ENCODE measurements around the gene SORT1.
"Not testable (repeated sequence)": the region's sequence is repeated elsewhere in the genome, so short reads cannot be mapped to it uniquely, and the experiment has no call there.

Gene SORT1

DNA sequence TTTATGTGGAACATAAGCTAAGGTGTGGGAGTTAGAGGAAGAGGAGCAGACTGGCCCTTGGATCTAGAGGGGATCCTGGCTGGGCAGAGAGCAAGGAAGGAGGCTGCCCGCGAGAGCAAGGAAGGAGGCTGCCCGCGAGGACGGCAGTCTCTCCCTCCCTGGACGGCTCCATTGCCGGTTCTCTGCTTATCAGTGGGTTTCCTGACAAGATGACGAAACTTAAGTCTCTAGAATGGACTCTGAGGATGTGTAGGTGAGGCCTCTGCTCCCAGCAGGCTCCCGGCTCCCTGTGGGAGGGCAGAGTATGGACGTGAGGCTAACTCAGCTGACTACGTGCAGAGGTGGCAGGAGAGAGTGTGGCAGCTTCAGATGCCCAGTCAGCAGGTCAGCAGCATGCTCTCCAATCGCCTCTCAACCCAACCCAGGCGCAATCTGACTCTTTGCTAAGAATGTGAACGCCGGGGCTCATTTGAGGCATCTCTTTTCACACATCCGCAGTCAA is 97.0 kb downstream of the SORT1 start:
- no peak for DNase-seq (ENCODE audit: low read depth in 2 of 3, low spot score in 2 of 3)

DNA sequence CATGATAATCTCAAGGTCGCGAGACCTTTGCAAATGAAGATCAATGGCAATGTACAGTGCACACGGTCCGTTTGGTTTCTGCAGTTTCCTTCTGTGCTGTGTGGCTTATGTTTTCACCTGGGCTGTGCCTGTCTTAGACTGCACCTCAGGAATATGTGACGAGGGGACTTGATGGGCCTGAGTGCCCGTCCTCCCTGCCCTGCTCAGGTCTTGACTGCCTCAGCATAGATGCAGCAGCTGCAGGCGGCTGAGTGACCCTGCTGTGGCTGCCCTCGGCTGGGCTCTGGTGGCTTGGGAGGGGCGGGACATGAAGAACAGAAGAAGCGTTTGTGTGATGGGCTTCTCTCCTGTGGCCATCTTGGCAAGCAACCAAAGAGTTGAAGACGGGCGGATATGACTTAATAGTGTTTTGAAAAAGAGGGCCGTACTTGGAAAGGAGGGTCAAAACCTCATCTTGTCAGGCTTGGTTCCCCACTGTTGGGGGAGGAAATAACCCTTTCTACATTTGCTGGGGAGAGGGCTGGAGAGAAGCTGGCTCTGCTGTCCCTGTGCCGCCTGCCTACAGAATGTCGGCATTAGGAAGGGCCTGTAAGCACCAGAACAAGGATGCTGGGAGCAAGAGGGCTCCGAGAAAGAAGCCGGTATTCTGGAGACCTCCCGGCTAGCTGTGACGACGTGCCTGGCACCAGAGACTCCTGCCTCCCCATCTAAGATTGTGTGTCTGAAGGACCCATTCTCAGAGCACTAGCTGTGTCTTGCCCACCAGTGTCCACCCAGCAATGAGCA is 98.0 kb downstream of the SORT1 start:
- DNase-seq (ENCODE audit: low read depth in 2 of 3, low spot score in 2 of 3), result no peak

DNA sequence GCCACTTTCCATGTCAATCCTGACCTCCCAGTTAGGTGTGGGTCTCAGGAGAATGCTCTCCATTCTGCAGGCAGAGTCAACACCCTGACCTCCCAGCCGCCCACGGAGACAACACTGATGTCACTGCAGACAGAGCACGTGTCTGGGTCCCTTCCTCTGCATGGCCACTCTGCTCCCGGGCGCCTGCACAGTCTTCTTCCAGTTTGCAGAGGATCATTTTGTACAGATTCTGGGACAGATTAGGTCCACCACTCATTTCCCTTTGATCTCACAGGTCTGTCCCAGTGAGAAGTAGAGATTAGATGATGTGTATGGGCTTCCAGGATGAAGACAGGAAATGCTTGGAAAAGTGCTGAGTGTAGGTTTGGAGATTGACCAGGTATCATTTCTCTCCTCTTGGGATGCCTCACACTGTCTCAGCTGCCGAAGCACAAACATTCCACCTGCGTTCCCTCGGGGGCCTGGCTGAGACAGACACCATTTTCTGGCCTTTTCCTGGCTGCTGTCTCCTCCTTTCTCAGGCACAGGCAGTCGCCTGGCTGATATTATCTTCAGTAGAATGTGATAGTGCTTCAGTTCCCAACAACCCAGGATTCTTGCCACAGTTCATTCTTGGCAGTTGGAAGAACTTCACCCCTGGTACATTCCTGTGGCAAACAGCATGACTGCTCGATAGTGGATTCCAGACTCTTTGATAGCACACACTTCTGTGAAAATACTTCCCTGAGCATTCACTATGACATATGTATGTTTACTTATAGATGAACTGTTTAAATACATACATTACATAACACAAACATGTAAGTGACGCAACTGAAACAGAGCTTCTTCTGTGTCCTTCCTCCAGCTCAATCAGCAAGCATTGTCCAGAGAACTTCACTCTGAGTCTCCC is 98.8 kb downstream of the SORT1 start:
- DNase-seq (ENCODE audit: low read depth in 2 of 3, low spot score in 2 of 3), result no peak

DNA sequence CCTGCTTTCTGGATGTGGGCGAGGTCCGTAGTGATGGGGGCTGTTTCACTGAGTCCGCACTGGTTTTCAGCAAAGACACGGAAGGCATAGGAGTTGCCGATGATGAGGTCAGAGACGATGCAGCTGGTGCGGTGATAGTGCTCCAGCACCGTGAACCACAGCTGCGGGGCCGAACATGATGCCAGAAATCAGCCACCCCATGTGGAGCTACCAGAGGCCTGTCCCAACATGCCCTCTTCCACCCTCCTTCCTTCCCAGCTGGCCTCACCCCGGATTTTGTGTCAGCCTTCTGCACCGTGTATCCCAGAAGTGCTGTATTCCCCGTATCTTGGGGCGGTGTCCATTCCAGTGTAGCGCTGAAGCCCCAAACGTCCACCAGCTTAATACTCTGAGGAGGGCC is 100.9 kb downstream of the SORT1 start:
- DNase-seq (ENCODE audit: low read depth in 2 of 3, low spot score in 2 of 3), result no peak

DNA sequence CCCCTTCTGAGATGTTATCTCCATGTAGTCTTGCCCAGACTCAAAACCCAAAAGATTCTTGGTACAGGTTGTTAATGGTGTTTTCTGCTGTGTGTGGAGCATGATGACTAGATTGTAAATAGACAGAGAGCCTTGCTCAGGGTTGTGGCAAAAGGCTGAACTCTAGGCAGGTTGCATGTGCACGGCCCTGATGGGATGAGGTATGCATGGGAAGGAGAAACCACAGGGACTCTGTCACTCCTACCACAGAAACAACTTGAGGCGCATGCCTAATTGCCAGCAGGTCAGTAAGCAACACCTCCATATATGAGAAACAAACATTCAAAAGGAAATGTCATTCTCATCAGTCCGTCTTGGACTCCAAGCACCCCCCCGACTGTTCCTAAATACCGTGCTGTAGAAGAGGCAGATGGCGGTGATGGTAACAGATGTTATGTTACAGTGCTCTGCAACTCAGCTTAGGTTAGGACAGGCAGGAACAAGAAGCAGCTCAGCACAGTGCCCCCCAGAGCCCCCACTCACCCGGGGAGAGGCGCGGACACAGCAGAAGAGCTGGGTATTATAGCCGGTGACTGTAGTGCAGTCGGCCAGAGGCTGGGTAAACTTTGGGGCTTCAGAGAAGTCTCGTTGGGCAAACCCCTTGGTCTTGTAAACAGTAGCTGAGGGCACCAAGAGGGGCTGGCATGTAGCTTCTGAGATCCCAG is 101.9 kb downstream of the SORT1 start:
- no peak for DNase-seq (ENCODE audit: low read depth in 2 of 3, low spot score in 2 of 3)

DNA sequence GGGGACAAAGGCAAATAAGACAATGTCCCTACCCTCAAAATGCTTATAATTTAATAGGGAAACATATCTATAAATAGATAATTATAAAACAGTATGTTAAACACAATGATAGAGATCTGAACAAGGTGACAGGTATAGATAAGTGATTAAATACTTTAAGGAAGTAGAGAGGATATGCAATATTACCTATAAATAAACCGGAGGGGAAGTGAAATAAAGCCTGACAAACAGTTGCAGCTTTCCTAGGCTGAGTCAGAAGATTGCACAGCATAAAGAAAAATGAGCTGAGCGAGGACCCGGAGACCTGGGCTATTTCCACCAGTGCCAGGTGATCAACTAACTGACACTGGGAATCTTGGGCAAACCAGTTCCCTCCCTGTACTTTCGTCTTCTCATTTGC is 103.2 kb downstream of the SORT1 start:
- no peak for DNase-seq (ENCODE audit: low read depth in 2 of 3, low spot score in 2 of 3)

DNA sequence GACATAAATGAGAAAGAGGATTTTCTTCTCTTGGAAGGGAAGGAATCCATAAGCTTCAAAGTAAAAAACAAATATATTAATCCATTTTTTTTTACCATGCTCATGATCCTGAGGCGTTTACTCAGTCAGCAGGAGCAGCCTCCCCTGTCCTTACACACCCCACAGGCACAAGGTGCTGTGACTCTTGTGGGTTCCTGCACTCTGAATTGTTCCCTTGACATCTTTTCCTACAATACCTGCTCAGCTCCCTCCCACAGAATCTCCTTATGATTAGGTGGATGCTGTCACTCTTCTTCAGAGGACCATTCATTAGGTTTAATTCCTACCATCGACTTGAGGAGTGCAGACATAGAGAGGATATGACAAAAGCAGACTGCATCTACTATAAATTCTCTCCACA is 104.7 kb downstream of the SORT1 start:
- DNase-seq (ENCODE audit: low read depth in 2 of 3, low spot score in 2 of 3), result no peak

DNA sequence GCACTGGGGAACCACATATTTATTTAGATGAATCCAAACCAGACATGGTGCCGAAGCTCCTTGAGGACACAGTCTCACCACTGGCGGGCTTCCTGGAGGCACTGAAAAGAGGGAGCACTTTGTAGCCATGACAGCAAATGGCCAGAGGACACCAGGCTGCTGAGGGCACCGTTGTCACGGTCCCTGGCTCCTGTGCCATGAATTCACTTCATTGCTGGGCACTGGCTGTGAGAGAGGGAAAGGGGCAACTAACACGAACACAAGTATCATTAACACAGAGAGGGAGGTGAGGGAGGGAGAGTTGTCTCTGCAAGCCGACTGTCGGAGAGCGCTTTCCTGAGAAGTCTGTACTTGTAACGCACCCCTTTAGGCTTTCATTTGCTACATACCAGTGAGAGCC is 105.4 kb downstream of the SORT1 start:
- no peak for DNase-seq (ENCODE audit: low read depth in 2 of 3, low spot score in 2 of 3)

DNA sequence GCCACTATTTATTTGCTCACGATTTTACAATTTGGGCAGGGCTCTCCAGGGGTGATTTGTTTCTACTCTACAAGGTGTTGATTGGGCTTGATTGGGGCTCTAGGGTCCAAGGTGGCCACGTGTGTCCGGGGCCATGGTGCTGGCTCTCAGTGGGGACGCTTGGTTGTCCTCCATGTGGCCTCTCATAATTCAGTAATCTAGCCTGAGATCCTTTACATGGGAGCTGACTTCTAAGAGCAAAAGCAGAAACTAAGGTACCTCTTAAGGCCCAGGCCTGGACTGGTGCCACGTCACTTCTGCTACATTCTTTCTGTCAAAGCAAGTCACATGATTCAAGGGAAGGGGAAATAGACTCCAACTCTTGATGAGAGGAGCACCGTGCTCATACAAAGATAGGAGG is 106.7 kb downstream of the SORT1 start:
- DNase-seq (ENCODE audit: low read depth in 2 of 3, low spot score in 2 of 3), result no peak

DNA sequence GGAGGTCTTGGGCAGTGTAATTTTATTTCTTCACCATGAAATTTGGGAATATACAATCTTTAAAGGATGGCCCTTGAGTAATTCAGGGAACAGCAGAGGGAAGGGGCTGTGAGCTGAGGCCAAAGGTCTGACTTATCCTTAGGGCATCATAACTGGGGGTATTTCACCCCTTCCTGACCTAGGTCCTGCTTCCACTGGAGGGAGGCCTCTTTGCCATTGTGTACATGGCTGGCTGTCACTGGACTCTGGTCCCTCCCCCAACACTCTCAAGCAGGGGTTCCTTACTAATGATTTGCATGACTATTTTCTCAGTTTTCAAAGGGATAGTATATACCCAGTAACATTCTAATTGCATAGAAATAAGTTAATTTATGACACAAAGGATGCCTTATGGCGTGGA is 107.6 kb downstream of the SORT1 start:
- no peak for DNase-seq (ENCODE audit: low read depth in 2 of 3, low spot score in 2 of 3)

DNA sequence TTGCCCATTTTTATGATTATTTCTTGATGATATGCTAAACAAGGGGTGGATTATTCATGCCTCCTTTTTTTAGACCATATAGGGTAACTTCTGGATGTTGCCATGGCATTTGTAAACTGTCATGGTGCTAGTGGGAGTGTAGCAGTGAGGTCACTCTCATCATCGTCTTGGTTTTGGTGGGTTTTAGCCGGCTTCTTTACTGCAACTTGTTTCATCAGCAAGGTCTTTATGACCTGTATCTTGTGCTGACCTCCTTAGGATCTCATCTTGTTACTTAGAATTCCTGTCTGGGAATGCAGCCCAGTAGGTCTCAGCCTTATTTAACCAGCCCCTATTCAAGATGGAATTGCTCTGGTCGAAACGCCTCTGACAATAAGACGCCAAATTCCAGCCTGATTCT is 111.0 kb downstream of the SORT1 start:
- not testable (repeated sequence) for DNase-seq (ENCODE audit: low read depth in 2 of 3, low spot score in 2 of 3)

DNA sequence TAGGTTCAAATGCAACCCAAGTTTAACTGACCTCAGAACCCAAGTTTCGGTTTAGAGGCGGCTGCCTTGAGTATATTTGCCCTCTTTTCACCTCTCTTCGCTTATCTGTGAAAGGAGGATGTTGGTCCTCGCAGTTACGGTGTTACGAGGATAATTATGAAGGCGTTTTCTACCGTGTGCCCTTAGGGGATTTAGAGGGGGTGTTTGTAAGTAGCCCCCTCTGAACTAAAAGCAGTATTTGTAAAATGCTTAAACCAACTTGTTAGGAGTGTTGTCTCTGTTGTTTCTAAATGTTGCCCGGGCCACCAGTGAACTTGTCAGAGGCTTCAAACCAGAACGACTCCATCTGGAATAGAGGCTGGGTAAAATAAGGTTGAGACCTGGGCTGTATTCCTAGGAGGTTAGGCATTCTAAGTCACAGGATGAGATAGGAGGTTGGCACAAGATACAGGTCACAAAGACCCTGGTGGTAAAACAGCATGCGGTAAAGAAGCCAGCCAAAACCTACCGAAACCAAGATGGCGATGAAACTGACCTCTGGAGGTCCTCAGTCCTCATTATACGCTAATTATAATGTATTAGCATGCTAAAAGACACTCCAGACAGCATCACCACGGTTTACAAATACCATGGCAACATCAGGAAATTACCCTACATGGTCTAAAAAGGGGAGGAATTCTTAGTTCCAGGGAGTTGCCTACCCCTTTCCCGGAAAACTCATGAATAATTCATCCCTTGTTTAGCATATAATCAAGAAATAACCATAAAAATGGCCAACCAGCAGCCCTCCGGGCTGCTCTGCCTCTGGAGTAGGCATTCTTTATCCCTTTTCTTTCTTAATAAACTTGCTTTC is 113.7 kb downstream of the SORT1 start:
- no peak for DNase-seq (ENCODE audit: low read depth in 2 of 3, low spot score in 2 of 3)

DNA sequence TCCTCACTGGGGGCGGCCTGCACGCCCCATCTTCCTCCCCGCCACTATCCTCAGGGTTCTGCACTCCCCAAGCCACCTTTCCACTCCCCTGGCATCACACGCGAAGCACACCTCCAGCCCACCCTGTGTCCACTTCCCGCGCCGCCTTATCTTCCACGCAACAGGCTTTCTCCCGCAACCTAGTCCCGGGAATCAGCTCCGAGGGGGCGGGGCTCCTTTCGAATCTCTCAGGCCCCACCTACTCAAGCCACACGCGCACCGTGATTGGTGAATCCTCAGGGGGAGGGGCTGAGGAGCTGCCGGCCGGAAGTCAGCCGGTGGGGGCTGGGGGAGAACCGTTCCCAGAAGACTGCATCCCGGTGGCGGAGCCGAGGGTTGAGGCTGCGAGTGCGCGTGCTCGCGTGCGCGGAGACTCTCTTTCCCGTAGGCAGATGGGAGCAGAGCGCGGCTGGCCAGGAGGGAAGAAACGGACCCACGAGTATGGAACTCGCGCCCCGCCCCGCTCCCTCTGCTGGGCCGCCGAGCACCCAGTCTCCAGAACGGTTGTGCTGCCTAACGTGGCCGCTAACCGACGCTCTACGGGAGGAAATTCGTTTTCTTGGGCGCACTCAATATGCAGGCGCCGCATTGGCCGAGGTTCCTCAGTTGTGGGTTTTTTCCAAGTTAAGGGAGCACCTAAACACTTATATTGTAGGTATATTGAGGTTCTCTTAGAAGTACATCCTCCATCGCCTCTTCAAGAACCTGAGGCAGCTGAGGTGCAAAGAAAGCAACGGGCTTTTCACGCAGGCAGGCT is 114.6 kb downstream of the SORT1 start, which contains the start of gene PSRC1:
PSRC1 (minus strand) TSS at position 194 of the 796 bp plus-strand sequence.
- DNase-seq (ENCODE audit: low read depth in 2 of 3, low spot score in 2 of 3), result peak; percentile 74 to 81 (median 78)

DNA sequence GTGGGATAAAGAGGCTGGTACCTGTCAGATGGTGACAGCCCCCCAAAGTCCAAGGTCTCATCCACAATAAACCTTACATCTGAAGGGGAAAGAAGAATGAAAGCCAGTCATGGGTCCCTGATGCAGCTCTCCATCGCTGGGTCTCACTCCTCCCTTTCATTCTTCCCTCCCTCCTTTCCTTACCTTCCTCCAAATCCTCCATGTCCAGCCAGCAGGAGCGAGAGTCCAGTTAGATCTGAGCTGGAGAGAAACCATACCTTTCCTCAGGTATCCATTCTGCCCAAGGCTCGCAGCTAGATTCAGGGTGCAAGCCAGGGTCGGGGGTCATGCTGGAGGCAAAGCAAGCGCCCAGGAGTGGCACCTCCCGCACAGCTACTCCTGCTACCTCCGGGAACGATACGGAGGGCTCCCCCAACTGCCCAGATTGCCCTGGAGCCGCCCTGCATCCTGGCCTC is 115.2 kb downstream of the SORT1 start:
- DNase-seq (ENCODE audit: low read depth in 2 of 3, low spot score in 2 of 3), result no peak

DNA sequence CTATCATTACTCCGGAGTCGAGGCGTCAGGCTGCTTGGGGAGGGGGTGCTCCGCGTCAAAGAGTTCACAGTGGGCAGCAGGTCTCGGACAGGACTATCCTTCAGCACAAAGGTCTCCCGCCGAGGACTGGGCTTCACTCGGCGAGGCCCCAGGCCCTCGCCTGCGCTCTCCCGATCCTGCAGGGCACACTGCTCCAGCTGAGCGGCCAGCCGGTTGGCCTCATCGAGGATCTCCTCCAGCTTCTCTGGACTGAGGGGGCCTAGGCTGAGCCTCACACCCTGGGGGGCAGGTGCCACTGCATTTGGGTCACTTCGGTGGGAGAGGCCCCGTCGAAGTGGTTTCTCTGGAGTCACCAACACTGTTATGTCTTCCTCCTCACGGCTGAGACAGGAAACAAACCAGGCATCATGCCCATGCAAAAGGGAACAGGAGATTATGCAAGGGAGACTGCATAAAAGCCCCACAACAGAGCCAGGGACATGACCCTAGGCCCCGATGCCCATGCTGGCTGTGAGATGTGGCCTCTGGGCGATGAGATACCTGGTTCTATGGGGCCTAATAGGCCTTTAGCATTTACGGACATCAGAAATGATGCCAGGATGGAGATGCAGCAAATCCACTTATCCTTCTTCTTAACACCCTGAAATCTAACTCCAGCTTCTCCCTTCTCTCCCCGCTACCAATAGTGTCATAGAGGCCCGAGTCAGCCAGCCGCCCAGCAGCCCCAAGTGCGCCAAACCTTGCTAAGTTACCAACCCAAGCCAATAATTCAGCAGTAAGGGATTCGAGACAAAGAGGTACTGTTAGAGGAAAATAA is 115.8 kb downstream of the SORT1 start:
- no peak for DNase-seq (ENCODE audit: low read depth in 2 of 3, low spot score in 2 of 3)

DNA sequence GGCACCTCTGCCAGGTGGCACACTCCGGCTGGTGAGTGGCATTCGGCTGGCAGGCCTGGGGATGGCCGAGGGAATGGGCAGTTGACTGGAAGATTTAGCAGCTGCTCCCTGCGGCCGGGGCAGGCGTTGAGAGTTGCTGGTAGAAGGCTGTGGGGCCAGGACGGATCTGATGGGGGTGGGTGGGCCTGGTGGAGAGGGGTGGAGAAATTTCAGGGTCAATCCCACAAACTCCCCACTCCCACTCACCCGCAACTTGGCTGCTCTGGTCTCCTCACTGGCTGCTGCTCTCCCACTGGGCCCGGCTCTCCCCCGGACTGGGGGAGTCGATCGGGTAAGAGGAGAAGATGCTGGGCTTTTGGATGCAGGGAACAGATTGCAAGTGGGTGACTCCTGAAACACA is 116.9 kb downstream of the SORT1 start:
- no peak for DNase-seq (ENCODE audit: low read depth in 2 of 3, low spot score in 2 of 3)

DNA sequence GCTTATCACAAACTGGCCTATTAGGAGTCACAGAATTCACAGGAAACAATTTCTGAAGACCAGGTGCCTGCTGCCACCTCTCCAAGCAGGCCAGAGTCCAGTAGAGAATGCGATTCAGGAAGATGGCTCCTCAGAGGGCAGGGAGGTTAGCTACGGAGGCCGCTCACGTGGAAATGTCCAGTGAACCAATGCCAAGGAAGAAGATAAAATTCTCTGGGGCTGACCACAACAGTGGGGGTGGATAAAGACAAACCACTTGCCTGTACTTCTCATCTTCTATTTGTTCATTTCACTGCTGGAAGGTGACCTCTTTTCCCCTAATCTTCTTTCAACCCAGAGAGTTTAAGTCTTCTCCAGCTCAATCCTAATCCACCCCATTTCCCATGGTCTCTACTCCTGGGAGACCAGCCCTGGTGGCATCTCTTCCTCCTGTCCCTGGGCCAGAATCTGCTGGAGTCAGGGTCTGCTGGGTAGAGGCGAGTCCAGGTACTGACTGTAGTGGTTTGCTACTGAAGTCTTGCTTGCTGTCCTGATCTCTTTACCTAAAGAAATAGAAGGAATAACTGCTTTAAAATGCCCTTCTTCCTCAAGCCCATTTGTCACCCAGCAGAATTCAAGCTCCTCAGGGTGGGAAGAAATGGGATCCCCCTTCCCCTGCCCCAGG is 118.0 kb downstream of the SORT1 start:
- DNase-seq (ENCODE audit: low read depth in 2 of 3, low spot score in 2 of 3), result no peak
